Right renal pelvis (tissue), 4 donors: ENCODE results near the gene REG1A. TPM values are rescaled to one million over a fixed set of nuclear protein-coding genes. Genes with fewer than 3 reads are reported as not detected.

Experiments
- DNase-seq, 4 donors: peaks; one replicate each; pipeline ENCODE4 v3.0.0-alpha.2; 2013; ENCODE audit warnings: low read depth in 4 of 4, low spot score in 3 of 4, missing footprints in 1 of 4
- polyA plus RNA-seq, 4 donors: library from polyadenylated mRNA; unstranded; fragments of 120-200 nt; gene quantifications; one replicate each; pipeline ENCODE4 v1.2.1, GENCODE V29; 2013; ENCODE audit not compliant: insufficient read length in 4 of 4

REG1A gene
- polyA plus RNA-seq, result not detected

GRCh38 chr2:79120194-79120713 lies at the start of gene REG1A:
TSS of gene REG1A (plus strand) at chr2:79120488. CDS start at chr2:79120862, 374 bp downstream.
- DNase-seq, result no peak

GRCh38 chr2:79071078-79071477 lies 49.2 kb upstream of the REG1A start:
- no peak for DNase-seq

GRCh38 chr2:79082987-79083386 lies 37.3 kb upstream of the REG1A start:
- no peak for DNase-seq

- DNase-seq, result no peak
Measured at GRCh38 chr2:79083597-79084251, 36.6 kb upstream of the REG1A start.

- DNase-seq, result no peak
Measured at GRCh38 chr2:79084495-79085135, 35.7 kb upstream of the REG1A start.

GRCh38 chr2:79085382-79085781 lies 34.9 kb upstream of the REG1A start:
- no peak for DNase-seq

GRCh38 chr2:79086255-79086654 lies 34.0 kb upstream of the REG1A start:
- no peak for DNase-seq

GRCh38 chr2:79087785-79088364 lies 32.4 kb upstream of the REG1A start, which contains the start of gene REG1B:
TSS of gene REG1B (minus strand) at chr2:79087993. CDS start at chr2:79087612, 381 bp downstream.
- DNase-seq, result no peak

- DNase-seq, result no peak
Measured at GRCh38 chr2:79090693-79091092, 29.6 kb upstream of the REG1A start.

GRCh38 chr2:79097843-79098242 lies 22.4 kb upstream of the REG1A start:
- DNase-seq, result no peak

GRCh38 chr2:79099140-79099686 lies 21.1 kb upstream of the REG1A start:
- DNase-seq, result no peak

GRCh38 chr2:79100285-79100684 lies 20.0 kb upstream of the REG1A start:
- DNase-seq, result no peak

- DNase-seq, result no peak
Measured at GRCh38 chr2:79101024-79101423, 19.3 kb upstream of the REG1A start.

GRCh38 chr2:79103214-79103613 lies 17.1 kb upstream of the REG1A start:
- DNase-seq, result no peak

- no peak for DNase-seq
Measured at GRCh38 chr2:79105259-79105658, 15.0 kb upstream of the REG1A start.

GRCh38 chr2:79112269-79112668 lies 8.0 kb upstream of the REG1A start:
- no peak for DNase-seq

GRCh38 chr2:79114797-79115494 lies 5.3 kb upstream of the REG1A start:
- DNase-seq, result no peak

GRCh38 chr2:79116997-79117928 lies 3.0 kb upstream of the REG1A start:
- no peak for DNase-seq

- DNase-seq, result no peak
Measured at GRCh38 chr2:79122676-79123075, 2.4 kb downstream of the REG1A start.
